ENCODE results near the gene FYTTD1.
A peak's percentile ranks its signal among the peaks of the same experiment; 100 is the strongest.

FYTTD1 gene

GRCh38 chr3:197737749-197738462 lies 11.8 kb upstream of the FYTTD1 start:
- DNase-seq = no peak

- DNase-seq = no peak
Observed at GRCh38 chr3:197742787-197743186, 6.9 kb upstream of the FYTTD1 start.

- no peak for DNase-seq
Observed at GRCh38 chr3:197746209-197746608, 3.5 kb upstream of the FYTTD1 start.

GRCh38 chr3:197746801-197747237 lies 2.9 kb upstream of the FYTTD1 start:
- no peak for DNase-seq

- DNase-seq = no peak
Observed at GRCh38 chr3:197748597-197749314, 927 bp upstream of the FYTTD1 start.

GRCh38 chr3:197749315-197749600 lies 425 bp upstream of the FYTTD1 start:
- no peak for DNase-seq

GRCh38 chr3:197750396-197750831 lies 731 bp downstream of the FYTTD1 start:
- peak; percentile 62 for DNase-seq

- DNase-seq = no peak
Observed at GRCh38 chr3:197750858-197751737, 1.4 kb downstream of the FYTTD1 start.

- no peak for DNase-seq
Observed at GRCh38 chr3:197752107-197752506, 2.4 kb downstream of the FYTTD1 start.

GRCh38 chr3:197753263-197753662 lies 3.6 kb downstream of the FYTTD1 start:
- no peak for DNase-seq

GRCh38 chr3:197756704-197757103 lies 7.0 kb downstream of the FYTTD1 start:
- no peak for DNase-seq

- DNase-seq = no peak
Observed at GRCh38 chr3:197758512-197758911, 8.8 kb downstream of the FYTTD1 start.

- no peak for DNase-seq
Observed at GRCh38 chr3:197761784-197762183, 12.1 kb downstream of the FYTTD1 start.

GRCh38 chr3:197775317-197775716 lies 25.6 kb downstream of the FYTTD1 start:
- DNase-seq = no peak

GRCh38 chr3:197782230-197782629 lies 32.5 kb downstream of the FYTTD1 start:
- no peak for DNase-seq

GRCh38 chr3:197784019-197784585 lies 34.4 kb downstream of the FYTTD1 start:
- DNase-seq = no peak

- DNase-seq = no peak
Observed at GRCh38 chr3:197787412-197787811, 37.7 kb downstream of the FYTTD1 start.

- no peak for DNase-seq
Observed at GRCh38 chr3:197789309-197789708, 39.6 kb downstream of the FYTTD1 start.

GRCh38 chr3:197790033-197790432 lies 40.4 kb downstream of the FYTTD1 start:
- no peak for DNase-seq

GRCh38 chr3:197791113-197791891 lies 41.6 kb downstream of the FYTTD1 start, which contains the start of gene LRCH3:
TSS of gene LRCH3 (plus strand) at chr3:197791254. CDS start at chr3:197791279, 25 bp downstream.
- DNase-seq = peak; percentile 74

- no peak for DNase-seq
Observed at GRCh38 chr3:197791892-197792647, 42.4 kb downstream of the FYTTD1 start.

GRCh38 chr3:197793247-197793646 lies 43.6 kb downstream of the FYTTD1 start:
- no peak for DNase-seq
